Activated CD4-positive, CD25-positive, alpha-beta regulatory T cell treated with anti-CD3 and anti-CD28 coated beads, Interleukin-2, amount 50 U/mL, for 24 hours (primary cell): ENCODE data around the gene ZEB2.
A peak's percentile ranks its signal among the peaks of the same experiment; 100 is the strongest.

Experiments used
- ATAC-seq, 2 donors: fragments of 150-1000 bp; cut with Tn5 transposase; one replicate each; pipeline ENCODE4 v1.10.0; 2021; ENCODE audit warnings: mild to moderate bottlenecking in 1 of 2, moderate library complexity in 1 of 2

Gene ZEB2

DNA sequence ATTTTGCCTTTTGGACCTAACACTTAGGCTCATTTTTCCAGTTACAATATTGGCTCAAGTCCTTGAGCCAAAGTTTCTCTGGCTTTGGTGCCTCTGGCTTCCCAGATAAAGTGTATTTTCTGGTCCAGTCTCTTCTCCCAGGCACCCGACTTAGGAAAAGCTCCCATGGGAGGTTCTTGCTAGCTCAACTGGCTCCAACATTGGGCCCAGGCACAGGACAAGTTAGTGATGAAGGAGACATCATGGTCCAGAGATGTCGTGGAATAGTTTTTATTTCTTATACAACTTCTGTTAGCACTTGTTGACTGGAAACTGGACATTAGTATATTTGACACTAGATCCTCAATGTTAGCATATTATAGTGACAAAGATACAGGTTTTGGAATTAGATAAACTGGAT is 8.2 kb upstream of the ZEB2 start:
- no peak for ATAC-seq

DNA sequence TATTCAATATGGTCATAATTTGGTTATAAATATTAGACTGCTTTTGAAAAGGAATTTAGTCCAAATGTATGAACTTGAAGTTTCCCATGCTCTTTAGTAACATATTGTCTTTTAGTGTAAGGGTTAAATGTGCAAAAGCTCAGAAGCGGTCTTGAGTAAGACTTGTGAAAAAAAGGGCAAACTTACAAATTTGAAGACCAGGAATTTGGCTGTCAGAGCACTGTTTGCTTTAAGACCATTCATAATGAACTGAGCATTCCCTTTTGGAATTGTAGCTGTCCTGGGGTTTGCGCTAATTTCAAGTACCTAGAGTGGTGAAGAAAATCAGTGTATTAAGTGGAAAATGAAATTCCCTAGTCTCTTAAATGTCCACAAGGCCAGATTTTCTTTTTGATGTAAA is 6.9 kb upstream of the ZEB2 start:
- ATAC-seq = no peak

DNA sequence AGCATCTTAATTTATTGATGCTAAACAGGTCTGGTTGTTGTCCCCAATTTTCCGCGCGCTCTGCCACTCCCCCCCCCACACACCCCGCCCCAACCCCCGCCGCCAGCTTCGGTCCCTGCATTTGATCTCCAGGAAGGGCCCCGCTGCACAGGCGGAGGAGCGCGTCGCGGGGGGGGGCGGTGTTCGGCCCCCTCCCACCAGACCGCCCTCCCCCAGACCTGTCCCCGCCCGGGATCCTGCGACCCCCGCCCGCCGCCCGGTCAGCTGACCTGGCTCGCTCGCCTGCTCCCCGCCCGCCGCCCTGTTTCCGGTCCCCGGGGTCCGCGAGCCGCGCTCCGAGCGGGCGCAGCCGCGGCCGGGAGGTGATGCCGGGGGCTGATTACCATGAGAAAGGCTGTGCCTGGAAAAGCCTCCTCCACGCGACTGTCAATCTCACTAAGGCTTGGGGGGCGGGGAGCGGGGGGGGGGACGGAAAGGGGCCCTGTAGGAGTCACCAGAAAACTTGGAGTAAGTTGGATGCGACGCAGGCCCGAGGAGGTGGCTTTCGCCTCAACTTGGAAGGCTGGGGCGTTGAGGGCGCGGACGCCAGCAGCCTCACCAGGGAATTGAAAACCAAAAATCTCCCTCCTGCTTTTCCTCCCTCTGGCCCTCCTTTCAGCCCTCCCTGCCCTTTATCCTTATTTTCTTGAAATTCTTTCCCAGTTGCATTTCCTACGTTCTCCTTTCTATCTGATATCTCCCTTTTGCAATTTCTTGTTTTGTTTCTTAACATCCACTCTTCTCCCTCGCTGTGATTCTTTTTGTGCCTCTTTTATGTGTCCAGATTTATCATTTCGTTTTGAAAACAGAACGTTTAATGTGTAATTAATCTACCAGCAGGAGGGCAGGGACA is 4.4 kb upstream of the ZEB2 start:
- ATAC-seq = no peak

DNA sequence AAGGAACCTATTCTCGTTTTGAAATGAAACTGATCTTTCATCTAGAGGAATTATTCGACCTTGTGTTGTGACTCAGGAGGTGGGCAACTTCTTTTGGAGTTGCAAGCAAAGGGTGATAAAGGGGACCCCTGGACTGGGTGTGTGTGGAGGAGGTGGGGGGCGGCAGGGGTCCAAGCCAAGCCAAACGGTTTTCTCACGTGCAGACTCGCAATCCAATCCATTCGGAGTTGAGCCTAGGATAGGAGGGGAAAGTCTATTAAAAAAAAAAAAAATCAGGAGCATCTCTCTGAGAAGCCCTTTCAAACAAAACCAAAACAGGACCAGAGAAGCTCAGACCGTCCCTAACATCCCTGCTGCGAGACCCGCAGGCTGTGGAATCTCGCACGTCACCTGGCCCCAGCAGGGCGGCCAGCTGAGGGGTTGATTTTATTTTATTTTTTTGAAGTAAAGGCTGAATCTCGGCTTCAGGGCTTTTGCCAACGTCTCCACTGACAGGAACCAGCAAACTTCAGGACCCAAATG is 3.7 kb upstream of the ZEB2 start:
- no peak for ATAC-seq

DNA sequence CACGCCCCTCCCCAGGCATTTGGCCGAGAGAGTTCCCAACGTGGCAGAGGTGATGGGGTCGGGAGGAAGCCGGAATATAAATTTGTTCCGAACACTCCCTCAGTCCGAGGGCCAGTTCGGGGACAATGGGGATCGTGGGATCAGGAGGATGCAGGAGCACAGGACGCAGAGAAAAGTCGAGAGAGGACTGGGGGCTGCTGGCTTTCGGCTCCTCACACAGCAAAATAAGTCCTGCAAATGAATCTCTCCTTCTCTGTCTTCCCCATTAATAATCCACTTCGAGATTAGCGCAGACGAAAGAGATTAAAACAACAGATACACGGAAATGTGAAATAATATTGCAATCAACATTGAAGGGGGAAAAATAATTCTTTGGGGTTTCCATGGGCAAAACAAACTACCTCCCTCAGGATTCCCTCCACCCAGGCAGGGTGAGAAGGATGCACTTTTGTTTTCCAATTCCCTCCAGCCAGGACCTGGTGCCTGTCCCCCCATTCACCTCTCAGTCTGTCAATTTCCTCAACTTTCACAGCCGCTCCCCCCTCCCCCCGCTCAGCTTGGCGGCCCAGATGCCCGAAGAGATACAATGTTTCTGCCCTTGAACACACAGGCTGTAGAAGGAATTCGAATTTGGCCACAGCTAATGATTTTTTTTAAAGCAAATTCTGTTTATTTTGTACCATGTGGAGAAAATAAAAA is 3.1 kb upstream of the ZEB2 start:
- no peak for ATAC-seq

DNA sequence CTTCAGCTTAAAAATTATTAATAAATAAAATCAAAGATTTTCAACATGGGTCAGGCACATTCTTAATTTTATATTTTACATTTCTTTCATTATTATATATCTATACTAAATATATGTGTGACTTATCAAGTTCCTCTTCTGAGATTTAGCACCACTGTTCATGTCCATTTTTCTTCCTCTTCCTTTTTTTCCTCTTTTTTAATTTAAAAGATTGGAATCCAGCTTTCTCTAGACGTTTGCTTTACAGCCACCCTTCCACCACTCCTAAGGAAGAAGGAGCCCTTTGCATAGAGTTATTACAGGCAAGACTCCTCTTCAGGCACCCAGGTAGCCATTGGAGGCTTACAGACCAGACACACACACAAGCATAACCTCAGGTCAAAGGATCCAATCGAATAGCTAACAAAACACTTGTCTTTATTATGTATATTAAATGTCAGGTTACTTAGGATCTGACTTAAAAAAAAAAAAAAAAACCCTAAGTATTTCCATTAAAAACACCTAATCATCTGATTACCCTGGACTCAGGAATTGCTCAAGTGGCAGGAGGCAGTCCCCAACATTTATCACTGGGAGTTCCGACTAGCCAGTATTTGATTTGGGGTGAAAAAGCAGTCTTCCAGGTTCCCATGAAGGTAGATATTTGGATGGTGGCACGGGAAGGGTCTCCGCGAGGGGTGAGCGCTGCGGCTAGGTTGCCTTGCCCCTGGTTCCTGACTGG is 2.4 kb upstream of the ZEB2 start:
- ATAC-seq = no peak

DNA sequence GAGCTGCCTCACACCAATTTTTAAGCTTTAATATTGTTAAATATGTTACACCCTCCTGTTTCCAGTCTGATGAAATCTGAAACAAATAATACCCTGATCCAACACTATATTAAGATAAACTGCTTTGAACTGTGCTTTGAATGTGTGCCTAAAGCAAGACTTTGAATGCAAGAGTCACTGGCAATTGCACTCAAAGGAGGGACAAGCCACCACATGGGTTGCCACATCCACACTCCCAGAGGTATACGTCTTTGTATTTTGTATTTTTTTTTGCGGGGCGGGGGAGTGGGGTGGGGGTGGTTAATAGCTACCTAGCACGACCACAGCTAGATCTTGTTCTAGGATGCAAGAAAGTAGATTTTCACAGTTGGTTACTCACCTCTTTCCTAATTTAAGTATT is 1.8 kb upstream of the ZEB2 start:
- ATAC-seq = no peak

DNA sequence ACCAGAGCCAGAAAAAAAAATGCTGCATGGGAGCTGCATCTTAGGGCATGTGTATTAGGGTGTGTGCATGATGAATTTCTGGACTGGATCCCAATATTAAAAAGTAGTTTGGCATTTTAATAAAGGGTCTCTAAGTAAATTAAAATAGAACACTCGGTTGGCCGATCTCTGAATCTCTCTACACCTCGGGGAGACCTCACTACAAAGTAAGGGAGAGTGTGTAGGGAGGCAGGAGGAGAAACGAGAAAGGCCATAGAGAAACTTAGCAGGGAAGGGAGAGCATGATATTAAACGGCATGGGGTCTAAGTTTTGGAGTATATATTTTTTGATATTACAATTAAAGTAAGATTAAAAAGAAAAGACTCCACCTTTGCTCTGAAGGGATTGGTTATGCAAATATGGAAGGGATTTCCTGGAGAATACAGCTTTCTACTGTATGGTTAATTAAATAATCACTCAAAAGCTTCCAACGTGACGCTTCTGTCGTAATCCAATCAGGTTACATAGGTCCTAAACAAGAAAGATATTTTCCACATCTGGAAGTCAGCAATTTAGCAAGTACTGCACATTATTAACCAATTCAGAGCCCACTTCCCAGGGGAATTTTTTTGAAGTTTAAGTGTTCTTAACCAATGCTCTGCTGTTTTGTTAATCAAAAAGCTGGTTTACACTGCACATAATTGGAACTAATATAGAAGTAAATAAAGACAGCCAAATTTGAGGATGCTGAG is 1.0 kb upstream of the ZEB2 start:
- ATAC-seq = no peak

DNA sequence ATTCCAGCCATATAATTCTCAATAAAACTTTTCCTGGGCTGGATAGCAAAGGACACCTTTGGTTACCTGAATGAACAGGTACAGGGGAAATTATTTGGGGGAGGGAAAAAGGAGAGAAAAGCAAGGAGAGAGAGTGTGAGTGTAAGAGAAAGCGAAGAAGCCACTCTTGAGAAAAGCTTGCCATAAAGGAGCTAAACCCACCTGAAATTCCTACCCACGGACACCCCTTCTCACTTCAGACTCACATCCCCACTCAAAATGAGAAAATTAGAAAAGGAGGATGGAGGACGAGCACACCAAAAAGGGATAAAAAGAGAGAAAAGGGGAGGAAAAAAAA is 354 bp downstream of the ZEB2 start:
- ATAC-seq = no peak

DNA sequence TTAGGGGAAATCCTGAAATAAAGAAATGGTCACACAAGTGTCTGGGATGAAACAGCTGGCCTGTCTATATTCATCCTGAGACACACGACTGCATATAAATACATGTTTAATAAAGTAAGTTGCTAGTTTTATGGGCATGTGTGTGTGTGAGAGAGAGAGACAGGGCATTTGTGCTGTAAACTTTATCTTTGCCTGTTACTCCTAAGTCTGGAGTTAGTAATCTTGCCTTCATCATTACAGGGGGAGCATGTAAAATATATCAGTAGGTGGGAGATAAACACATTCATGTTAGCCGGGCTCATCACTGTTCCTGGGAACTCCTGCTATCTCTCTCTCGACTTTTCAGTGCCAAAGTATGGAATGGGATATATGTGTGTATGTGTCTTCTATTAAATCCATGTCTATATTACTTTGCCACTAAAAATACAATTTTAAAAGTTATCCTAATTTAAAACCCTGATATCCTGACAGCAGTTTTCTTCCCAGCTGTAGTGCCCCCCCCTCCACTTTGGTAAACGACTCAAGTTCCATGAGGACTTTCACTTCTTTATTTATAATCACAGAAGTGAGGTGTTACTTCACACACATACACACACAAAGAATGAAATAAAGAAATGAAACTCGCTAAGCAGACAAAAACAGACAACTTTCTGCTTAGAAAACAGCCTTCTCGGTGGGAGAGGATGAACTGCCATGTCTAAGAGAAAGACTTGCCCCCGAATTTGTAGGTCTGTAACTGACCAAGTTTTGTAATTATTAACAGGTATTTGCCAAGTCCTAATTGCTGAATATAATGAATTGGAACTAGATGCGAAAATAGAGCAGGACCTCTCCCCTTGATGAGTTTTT is 947 bp downstream of the ZEB2 start:
- no peak for ATAC-seq

DNA sequence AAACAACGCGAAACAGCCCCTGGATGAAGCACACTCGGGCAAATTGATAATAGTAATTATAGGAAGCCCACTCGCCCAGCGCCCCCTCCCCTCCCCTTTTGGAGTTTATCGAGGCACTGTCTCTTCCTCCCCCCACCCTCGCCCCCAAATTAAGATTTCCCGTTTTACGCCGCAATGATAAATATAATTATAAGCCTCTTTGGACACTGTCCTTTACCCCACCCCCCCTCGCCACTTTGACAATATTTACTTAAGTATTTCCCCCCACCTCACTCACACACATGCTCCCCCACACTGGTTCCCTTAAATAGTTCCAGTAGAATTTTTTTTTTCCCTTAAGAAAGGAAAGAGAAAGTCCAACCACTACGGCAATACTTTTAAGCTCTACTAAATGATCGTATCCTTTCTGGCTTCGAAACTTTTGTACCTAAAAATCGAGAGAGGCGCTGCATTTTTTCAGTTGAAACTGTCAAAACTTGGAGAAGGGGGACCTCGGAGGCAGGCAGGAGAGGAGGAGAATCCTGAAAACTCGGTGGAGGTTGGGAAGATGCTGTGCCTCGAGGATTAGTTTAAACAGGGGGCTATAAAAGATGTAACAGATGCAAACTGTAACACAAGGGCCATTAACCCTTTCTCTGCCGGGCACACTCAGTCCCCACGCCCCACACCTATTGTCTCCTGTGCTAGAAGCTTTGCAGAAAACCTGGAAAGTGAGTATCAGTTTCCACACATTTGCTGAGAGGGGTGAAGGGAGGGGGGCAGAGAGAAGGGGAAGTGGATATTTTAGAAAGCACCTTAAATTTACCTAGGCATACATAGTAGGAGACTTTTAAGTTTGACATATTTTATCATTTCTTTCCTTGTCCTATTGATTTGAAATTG is 1.8 kb downstream of the ZEB2 start:
- no peak for ATAC-seq

DNA sequence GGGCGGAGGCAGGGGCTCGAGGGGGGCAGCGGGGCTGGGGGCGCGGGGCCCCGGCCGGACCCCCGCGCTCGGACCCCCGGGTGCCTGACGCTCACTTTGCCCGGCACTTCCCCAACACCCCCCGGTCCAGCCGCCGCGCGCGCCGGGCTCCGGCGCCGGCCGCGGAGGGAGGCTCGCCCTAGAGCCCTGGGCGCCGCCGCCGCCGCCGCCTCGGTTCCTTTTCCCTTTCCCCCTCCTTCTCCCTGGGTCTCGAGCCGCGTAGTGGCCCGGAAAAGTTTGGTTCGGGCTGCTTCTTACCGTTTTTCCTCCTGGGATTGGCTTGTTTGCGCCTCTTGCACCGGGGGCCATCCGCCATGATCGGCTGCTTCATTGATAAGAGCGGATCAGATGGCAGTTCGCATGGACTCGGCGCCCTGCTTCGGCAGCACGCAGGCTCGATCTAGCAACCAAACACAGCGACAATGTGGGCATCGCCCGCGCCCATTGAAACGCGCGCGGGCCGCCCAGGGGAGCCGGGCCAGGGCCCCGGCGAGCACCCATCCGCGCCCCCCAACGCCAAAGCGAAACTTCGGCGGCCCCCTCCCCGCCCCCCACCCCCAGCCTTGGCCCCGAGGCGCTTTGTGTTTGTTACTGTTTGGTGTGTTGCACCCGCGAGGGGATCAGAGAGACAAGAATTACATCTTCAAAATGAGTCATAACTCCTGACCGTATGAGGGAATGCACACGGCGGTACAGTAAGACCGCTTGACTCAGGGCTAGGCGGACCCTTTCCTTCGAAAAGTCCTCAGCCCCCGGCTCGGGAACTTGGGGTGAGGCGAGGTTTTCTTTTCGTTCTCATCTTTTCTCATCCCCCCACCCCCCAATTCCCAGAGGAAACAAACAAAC is 2.7 kb downstream of the ZEB2 start:
- ATAC-seq = peak; percentile 66 to 79

DNA sequence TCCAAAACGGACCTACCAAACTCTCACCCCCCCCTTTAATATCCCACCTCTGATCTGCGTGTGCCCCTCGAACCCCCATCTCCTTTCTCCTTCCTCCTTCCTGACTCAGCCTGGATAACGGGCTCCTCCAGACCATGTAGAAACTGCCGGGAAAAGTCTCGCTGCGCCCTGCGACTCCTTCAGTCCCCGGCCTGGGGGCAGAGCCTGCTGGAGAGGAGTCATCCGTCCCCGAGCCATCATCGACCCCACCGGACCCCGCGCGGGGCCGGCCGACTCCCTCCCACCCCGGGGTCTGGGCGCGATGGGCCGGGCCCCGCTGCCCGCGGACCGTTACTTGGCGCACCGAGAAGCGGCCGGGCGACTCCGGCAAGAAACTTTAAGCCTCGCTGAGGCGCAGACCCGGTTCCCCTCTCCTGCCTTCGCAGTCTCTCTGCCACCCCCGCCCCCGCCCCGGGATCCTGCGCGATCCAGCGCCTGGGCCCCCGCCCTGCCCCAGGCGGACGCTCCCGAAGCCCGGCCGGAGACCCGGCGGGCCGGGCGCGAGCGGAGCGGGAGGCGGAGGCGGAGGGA is 3.4 kb downstream of the ZEB2 start:
- peak; percentile 2 to 6 for ATAC-seq

DNA sequence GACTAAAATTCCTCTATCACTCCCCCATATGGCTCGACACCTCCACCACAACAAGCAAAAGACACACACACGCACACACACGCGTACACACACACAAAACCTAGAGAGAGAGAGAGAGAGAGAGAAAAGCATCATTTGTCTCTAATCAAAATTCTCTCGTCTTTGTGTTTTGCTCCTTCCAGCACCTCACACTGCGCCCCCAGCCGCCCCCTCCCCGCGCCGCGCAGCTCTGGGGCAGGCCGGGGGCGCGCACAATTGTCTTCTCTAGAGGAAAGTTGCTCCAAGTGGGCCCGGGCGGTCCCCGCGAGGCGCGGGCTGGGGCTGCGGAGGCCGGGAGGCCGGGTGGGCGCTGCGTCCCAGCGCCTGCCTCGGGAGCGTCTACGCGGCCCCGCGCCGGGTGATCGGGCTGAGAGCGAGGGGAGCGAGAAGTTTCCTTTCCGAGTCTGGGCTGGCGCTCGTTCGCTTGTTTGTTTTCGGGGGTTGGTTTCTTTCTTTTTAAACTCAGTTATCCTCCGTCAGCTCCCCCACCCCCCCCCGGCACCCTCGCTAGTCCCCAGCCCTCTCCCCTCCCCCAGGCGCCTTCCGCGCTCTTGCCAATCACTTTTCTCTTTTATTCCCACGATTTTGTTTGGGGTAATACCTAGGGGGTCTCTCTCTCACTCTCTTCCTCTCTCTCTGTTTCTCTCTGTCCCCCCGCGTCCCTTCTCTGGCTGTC is 4.1 kb downstream of the ZEB2 start:
- no peak for ATAC-seq

DNA sequence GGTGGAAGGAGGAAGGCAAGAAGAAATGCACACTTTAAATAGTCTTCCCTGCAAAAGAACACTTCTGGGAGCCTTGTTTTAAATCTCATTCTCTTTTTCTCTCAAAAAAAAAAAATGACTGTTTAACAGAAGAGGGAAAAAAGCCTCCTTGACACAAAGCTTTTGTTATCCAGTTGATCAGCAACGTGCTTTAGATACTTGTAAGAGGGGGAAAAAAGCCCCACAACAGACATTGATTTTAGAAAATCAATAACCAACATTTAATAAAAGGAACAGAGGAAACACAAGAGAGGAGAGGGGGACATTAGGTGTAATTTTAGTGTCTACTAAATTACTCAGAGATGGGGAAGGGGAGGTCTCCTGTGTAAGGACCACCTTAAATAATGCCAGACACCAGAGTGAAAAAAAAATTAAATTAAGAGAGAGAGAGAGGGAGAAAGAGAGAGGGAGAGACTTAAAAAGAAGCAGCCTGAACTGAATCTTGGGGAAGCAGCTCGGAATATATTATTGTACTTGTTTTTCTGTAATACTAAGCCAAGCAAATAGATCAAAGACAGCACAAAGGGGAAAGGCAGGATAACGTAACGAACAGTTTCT is 4.7 kb downstream of the ZEB2 start:
- no peak for ATAC-seq

DNA sequence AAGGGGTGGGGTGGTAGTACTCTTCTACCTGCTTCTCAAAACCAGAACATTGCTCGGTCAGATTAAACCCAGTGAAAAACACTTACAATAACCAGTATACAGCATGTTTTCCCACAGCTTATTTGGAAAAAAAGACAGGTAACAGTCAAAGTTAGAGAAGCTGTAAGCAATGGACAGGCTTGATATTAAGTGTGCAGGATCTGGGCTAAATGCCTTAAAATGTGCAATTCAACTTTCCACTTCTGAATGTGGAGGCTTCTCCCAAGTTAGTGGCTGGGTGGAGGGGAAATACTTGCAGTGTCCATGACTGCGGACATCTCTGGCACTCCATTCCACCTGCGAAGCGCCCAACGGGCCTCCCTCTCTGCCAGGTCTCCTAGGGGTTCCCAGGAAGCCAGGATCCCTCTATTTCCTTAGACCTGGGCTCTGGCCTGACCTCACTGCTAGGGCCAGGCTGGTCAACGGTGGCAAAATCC is 5.3 kb downstream of the ZEB2 start:
- ATAC-seq = no peak

DNA sequence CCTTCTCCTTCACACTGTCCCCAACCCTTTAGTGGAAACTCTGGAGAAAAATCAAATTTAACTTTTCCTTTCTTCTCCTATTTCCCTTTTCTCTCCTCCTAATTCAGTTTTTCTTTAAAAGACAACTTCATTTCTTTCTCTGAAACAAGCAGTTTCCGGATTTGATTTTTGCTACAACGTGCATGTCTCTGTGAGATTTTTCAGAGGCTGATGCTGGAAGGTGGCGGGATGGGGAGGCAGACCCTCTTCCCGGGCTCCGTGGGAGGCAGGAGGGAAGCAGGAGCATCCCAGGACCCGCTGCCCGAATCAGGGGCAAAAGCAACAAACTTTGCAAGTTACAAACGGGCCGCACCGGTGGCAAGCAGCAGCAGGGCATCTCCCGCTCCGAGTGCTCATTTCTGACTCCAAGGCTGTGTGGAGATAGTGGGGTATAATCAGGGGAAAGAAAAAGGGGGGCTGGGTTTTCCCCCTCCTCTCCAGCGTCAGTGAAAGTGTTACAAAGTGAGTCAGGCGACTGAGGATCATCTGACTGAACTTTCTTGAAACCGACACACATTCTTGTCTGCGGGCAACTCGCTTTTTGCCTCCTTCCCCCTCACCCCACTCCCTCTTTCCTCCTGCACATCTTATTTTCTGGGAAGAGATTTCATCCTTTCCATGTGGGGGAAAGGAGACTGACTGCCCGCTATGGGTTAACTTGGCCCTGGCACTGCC is 6.4 kb downstream of the ZEB2 start:
- ATAC-seq = no peak
